NCI-H526 (cell line): ENCODE data around the gene RPS8.
"Not testable (repeated sequence)": the region's sequence is repeated elsewhere in the genome, so short reads cannot be mapped to it uniquely, and the experiment has no call there.

ENCODE experiments used
- DNase-seq, 2 experiments: peaks; one replicate each; lab custom pipeline; 2025; lab: John Stamatoyannopoulos, UW

The RPS8 gene

DNA sequence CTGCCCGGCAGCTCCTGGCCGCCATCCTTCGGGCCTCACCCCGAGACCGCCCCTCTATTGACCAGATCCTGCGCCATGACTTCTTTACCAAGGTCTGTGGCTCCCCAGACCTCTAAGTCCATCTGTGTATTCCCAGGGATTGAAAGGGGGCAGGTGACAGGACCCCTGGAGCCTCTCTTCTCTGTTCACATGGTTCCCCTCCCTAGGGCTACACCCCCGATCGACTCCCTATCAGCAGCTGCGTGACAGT is 27.6 kb downstream of the RPS8 start:
- DNase-seq: no peak

DNA sequence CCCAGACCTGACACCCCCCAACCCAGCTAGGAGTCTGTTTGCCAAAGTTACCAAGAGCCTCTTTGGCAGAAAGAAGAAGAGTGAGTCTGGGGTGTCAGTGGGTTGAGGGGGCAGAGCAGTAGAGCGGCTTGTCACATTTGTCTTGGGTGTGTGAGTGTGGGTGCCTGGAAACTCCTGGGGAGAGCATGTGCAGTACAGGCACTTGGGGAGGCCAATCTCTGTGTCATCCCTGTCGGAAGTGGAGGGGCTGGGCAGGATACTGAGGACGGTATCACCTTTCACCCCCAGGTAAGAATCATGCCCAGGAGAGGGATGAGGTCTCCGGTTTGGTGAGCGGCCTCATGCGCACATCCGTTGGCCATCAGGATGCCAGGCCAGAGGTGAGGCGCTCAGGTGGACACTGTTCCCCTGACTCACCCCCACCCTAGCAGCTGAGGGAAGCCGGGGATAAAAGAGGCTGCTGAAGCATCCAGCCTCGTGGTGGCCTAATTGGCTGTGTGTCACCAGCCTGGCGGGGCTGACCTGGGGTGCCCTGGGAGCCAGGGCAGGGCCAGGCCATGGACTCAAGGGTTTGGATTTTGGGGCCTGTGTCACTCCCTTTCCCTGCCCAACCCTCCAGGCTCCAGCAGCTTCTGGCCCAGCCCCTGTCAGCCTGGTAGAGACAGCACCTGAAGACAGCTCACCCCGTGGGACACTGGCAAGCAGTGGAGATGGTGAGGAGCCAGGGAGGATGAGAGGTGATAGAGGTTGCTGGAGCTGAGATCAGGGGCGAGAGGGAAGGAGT is 28.2 kb downstream of the RPS8 start:
- no peak for DNase-seq

DNA sequence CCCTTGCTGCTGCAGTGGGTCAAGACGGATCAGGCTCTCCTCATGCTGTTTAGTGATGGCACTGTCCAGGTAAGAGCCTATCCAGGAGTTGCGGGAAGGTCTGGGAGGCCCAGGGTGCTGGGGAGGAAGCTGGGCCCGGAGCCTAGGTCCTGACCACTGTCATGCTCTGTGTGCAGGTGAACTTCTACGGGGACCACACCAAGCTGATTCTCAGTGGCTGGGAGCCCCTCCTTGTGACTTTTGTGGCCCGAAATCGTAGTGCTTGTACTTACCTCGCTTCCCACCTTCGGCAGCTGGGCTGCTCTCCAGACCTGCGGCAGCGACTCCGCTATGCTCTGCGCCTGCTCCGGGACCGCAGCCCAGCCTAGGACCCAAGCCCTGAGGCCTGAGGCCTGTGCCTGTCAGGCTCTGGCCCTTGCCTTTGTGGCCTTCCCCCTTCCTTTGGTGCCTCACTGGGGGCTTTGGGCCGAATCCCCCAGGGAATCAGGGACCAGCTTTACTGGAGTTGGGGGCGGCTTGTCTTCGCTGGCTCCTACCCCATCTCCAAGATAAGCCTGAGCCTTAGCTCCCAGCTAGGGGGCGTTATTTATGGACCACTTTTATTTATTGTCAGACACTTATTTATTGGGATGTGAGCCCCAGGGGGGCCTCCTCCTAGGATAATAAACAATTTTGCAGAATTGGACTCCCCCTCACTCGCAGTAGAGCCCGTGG is 30.1 kb downstream of the RPS8 start:
- DNase-seq: no peak

DNA sequence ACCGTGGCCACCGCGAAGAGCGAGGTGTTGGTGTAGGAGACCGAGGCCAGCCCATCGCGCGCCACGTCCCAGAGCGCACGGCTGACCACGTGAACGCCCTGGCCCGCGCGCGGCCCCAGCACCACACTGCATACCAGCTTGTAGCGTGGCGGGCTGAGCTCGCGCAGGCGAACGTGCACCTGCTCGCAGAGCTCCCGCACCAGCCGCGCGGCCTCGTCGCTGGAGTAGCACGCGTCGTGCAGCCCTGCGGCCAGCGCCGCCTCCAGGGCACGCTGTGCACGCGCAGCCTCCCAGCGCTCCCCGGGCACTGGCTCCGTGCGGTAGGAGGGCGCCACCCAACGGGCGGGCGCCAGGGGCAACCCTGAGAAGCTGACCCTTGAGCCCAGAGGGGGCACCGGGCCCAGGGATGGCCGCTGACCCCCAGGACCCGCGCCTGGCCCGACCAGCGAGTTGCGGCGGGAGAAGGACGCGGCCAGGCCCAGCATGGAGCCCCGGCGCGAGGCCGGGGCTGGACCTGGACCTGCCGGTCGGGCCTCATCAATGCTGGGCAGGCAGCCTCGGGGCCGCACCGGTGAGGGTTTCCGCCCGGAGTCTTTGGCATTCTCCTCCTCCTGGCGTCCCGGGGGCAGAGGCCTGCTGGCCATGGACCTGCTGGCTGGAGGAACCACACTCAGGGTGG is 30.8 kb downstream of the RPS8 start:
- no peak for DNase-seq

DNA sequence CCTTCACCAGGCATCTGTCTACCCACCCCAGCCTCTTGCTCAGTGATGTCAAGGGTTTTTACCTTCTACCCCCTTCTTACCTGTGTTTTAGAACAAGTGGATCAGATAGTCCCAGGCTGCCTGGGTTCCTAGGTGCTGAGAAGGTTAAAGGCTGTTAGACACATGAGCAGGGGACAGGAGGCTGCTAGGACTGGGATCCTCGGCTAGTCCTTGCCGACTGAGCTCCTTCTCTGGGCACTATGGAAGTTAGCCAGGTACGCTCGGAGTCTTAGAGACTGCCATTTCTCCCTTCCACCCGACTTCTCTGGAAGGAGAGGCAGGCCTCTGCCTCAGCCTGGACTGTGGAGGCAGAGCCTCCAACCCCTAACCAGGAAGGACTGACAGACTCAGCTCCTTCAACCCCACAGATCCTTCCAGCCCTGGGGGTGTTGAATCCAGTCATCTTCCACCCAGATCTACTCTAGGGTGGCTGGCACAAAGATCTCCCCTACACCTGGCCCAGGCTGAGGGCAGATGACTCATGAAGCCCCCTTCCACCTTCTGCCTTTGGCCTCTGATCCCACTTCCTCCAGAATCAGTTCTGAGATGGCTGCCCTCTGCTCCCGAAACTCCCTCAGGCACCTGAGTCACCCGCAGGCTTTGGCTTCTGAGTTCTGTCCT is 31.5 kb downstream of the RPS8 start, which contains the start of gene DYNLT4:
DYNLT4 (minus strand) TSS at position 648 of the 660 bp plus-strand sequence. CDS start 683 bp downstream, outside the sequence.
- DNase-seq: no peak

DNA sequence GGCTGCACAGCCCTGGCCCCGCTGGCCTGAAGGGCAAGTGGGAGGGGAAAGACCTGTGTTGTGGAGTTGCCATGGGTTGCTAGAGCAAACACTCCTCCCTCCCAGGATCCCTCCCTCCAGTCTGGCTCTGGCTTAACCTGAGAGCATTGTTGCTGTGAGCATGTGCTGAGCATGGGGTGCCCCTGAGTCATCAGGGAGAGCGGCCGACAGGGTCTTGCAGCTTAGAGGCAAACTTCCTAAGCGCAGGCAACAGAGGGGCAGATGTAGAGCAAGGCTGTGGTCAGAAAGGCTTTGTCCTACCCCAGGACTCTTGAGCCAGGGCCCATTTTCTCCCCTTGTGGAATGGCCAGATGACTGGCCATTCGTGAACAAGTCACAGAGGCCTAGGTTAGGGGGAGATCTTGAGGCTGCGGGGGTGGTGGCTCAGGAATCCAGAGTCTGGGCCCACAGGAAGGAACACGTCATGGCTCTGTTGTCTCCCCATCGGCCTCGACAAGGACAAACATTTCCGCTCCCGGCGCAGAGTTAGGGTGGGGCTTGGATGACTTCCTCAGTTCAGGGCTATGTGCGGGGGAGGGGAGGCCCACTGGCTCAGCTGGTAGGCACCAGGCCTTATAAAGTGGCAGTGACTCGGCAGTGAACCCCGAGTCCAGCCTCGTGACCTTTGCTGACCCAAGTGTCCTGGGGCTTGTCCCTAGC is 32.2 kb downstream of the RPS8 start:
- peak in 1 of 2 experiments; percentile 53 for DNase-seq

DNA sequence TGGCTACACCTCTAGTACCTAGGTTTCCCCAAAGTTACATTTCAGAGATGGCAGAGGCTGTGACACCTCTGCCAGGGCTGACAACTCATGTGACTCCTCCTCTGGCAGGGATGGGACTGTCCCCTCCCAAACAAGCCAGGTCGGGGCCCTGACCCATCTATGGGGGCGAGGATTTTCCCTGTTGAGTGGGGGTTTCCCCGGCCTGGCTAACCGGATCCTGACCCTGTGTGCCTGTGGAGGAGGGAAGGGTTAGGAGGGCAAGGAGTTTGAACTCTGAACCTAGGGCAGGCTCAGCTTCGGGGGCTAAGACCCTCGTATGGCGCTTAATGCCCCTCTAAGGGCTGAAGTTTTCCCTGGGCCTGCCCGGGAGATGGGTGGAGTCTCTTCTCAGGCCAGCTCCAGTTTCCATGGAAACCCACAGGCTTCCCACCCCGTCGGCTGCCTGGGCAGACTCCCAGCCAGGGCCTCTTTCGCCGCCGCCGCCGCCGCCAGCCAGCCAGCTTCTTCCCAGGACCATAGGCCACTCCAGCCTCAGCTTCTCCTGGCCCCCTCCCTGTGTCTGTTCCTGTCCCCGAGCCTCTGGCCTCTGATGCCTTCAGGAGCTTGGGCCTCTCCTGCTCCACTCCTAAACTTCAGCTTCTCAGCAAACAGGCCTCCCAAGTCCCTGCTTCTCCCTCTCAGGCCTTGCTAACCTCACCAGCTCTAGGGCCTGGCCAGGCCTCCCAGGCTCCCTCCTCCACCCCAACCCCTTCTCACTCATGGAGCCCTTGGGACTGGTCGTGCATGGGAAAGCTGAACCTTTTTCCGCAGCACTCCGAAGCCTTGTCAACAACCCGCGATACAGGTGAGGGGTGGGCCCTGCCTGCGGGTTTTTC is 33.0 kb downstream of the RPS8 start, which contains the start of gene BTBD19:
BTBD19 (plus strand) TSS at position 461 of the 875 bp plus-strand sequence; CDS start at position 759, 298 bp downstream.
- DNase-seq: no peak

DNA sequence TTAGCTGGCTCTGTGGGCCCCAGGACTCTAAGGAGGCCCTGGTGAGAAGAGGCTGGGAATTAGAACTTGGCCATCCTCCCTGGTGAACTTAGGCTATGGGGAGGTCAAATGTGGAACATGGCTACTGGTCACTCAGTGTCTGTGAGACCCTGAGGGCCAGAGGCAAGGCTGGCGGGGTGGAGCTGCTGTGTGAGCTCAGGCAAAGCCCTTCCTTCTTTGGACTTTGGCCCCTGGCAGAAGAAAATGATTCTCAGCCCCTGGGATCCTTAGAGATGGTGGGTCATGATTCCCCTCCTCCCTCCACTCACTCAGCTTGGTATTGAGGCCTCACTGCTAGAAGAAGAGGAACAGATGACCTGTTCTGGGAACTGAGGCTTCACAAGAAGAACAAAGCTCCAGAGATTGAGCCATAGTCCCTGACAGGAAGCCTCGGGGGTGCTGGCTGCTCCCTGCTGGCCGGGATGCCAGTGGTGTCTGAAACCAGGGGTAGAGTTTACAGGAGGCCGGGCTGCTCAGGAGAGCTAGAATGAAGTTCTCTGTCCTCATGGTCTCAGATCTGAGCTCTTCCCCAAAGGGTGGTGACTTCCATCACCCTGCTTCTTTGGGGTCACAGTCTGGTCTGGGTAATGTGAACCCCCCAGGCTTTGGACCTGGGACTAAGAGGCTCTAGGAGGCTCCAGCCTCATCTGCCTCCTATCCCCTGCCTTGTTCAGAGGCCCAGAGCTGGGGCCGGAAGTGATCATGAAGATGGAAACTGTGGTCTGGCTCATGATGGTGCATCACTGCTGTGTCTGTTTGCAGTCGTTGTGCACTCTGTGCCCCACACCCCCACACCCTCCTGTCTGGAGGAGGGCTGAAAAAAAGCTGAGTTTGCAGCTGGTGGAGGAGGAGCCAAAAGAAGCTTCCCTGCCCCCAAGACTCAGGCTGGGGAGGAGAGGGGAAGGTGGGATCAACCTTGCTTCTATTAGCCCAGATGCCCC is 33.9 kb downstream of the RPS8 start:
- no peak for DNase-seq

DNA sequence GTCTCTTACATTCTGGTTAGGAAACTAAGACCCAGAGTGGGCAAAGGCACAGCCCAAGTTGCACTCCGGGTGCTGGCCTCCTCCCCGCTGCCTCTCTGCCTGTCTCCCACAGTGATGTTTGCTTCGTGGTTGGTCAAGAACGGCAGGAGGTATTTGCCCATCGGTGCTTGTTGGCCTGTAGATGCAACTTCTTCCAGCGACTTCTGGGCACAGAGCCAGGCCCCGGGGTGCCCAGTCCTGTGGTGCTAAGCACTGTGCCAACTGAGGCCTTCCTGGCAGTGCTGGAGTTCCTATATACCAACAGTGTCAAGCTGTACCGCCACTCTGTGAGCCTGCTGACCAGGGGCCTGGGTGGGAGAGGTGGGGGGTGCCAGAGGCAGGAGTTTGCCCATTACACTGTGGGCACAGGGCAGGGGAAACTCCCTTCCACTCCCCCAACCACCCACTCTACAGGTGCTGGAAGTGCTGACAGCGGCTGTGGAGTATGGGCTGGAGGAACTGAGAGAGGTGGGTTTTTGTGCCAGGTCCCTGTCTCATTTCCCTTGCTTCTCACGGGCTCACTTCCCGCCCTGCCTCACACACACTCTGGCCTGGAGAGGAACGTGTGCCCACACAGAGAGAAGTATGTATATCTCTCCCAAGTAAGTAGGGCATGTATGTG is 34.9 kb downstream of the RPS8 start:
- DNase-seq: no peak

DNA sequence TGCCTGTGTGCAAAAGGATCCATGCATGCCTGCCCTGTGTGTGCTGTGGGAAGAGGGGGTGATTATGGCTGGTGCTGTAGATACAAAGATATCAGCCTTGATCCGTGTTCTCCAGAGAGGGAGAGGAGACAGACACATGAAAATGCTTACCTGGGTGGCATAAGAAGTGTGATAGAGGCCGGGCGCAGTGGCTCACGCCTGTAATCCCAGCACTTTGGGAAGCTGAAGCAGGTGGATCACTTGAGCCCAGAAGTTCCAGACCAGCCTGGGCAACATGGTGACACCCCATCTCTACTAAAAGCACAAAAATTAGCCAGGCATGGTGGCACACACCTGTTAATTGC is 35.4 kb downstream of the RPS8 start:
- not testable (repeated sequence) for DNase-seq

DNA sequence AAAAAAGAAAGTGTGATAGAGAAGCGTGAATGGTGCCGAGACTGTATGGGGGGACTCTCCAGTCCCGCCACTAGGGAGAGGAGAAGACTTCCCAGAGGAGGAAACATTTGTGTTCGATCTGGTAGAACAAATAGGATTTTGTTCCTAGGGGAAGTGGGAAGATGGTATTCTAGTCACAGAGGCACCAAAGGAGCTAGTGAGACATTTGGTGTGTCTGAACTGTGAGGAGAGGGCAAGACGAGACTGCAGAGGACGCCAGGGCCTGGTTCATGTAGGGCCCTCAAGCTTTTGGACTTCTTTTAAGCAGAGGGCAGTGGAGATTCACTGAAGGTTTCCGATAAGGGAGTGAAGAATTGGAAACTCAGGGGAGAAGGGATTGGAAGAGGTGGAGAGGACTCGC is 35.9 kb downstream of the RPS8 start:
- no peak for DNase-seq

DNA sequence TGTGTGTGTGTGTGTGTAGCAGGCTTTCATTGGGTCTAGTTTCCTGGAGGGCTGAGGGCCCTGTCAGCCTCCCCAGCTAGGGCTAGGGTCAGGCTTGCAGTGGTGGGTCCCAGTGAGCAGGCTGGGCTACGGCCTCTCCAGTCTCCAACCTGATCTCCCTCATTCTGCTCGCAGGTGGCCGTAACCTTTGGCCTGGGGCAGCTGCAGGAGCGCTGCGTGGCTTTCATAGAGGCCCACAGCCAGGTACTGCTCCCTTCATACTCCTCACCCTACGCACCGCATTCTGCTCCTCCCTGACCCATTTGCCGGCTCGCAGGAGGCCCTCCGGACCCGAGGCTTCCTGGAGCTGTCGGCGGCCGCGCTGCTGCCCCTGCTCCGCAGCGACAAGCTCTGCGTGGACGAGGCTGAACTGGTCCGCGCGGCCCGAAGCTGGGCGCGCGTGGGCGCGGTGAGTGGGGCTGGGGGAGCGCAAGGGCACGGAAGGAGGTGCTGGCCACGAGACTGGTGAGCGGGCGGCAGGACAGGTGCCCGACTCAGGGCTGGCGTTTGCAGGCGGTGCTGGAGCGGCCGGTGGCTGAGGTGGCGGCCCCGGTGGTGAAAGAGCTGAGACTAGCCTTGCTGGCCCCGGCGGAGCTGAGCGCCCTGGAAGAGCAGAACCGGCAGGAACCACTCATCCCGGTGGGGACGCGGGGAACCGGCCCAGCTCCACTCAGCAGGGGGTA is 37.6 kb downstream of the RPS8 start:
- DNase-seq: peak in 1 of 2 experiments; percentile 57

DNA sequence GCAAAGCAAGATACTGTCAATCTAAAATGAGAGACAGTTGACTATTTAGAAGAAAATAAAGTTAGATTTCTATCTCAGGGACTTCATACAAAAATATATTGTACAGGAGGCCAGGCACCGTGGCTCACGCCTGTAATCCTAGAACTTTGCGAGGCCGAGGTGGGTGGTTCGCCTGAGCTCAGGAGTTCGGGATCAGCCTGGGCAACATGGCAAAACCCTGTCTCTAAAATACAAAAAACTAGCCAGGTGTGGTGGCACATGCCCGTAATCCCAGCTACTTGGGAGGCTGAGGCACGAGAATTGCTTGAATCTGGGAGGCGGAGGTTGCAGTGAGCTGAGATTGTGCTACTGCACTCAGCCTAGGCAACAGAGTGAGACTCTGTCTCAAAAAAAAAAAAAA is 40.6 kb downstream of the RPS8 start:
- not testable (repeated sequence) for DNase-seq

DNA sequence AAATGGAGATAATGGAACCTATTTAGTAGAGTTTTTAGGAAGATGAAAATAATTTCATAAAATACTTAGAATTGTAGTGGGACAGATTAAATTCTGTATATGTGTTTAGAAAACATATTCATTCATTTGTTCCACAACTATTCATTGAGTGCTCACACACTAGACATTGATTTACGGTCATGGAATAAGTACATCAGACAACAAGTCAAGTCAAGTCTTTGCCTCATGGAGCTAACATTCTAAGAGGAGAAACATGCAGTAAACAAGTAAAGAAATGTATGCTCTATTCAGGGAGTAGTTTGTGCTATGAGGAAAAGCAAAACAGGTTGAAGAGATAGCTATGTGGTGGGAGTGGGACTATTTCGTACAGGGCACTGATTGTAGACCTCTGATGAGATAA is 42.0 kb downstream of the RPS8 start:
- no peak for DNase-seq

DNA sequence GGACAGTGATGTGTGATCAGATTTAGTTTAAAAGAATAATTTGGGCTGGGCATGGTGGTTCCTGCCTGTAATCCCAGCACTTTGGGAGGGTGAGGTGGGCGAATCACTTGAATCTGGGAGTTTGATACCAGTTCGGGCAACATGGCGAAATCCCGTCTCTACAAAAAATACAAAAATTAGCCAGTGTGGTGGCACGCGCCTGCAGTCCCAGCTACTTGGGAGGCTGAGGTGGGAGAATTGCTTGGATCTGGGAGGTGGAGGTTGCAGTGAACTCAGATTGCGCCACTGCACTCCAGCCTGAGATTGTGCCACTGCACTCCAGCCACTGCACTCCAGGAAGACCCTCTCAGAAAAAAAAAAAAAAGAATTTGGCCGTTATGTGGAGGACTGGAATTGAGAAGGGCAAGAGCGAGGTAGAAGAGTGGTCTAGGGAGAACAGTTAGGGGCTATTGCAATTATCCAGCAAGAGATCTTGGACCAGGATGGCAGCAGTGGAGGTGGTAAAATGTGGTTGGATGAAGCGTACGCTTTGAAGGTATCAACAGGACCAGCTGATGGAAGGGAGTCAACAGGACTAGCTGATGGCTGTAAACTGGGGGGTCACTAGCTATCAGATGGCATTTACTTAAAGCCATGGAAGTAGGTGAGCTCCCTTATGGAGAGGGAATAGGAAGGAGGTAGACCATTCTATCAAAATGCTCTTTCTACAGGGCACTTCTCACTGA is 42.6 kb downstream of the RPS8 start:
- DNase-seq: no peak

DNA sequence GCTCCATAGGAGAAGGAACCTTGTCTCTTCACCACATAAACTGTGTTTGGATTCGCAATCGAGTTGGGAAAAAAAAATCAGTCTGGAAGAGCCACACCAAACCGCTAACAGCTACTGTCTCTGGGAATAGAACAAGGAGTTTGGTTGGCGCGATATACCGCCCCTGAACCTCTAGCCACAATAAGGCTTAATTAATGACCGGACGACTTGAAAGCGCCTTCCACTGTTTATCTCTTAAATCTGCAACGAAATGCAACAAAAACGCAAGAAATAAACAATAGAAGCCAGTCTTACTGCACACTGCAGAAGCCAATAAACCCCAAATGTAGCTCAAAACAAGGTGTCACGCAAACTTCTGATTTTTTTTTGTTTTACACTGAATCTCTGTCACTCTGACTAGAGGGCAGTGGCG is 43.9 kb downstream of the RPS8 start:
- DNase-seq: no peak

DNA sequence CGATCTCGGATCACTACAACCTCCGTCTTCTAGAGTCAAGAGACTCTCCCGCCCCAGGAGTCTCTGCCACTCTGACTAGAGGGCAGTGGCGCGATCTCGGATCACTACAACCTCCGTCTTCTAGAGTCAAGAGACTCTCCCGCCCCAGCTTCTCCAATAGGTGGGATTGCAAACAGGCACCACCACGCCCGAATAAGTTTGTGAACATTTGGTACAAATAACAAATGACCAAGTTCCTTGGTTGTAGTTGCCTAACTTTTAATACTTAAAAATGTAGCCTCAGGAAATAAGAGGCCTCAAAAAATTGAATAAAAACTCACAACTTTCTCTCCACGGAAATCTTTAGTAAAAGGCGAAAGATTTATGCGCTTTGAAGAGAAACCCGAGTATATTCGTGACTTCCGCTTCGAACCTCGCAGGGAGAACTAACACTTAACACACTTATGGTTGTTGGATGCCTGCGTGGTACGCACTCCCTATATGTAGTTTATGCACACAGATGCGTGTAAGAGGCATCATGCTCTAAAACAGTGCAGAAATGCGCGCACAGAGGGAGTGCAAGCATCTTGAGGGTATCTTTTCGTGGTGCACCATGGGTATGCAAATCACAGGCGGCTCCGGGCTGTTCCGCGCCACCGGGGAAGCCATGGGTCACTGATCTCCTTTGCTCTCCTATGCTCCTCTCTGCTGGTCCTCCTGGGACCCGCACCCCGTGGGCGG is 44.4 kb downstream of the RPS8 start:
- peak; percentile 98 to 99 for DNase-seq
